ENCODE results near the gene HMGCR.

HMGCR gene

DNA sequence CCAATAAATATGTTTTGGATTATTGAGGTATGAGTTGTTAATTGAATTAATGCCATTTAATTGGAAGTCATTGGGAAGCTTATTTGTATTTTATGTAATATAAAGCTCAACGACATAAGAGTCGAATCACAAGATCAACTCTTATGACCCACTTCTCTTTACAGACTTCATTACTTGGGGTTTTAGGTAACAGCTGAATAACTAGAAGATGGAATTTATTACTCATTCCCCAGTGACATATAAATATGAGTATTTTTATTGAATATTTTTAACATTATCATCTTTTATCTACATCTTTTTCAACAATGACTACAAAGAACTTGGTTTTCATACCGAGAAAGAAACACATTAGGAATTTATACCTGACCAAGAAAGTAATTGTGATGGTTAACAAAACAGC, 21.1 kb downstream of the HMGCR start:
- H3K9me3 Mint-ChIP-seq, result no peaks in the 10 kb centered on the region
- H3K36me3 Mint-ChIP-seq (ENCODE audit: low read depth), result peaks cover 50% of the 10 kb centered on the region
- H3K27me3 Mint-ChIP-seq (ENCODE audit: low read depth), result no peaks in the 10 kb centered on the region
- no peak overlapping the region for H3K4me3 Mint-ChIP-seq
- H3K4me1 Mint-ChIP-seq (ENCODE audit: low read depth), result no peaks in the 10 kb centered on the region
- no peak overlapping the region for H3K27ac Mint-ChIP-seq

GRCh38 chr5:75361310-75361709, 24.3 kb downstream of the HMGCR start:
- no peak overlapping the region for H3K4me3 Mint-ChIP-seq

GRCh38 chr5:75362474-75362975, 25.5 kb downstream of the HMGCR start:
- peaks cover 5% of the 10 kb centered on the region for H3K4me1 Mint-ChIP-seq (ENCODE audit: low read depth)
- H3K27ac Mint-ChIP-seq, result no peak overlapping the region
- peaks cover 36% of the 10 kb centered on the region for H3K36me3 Mint-ChIP-seq (ENCODE audit: low read depth)
- H3K9me3 Mint-ChIP-seq, result no peaks in the 10 kb centered on the region
- H3K4me3 Mint-ChIP-seq, result no peak overlapping the region
- no peaks in the 10 kb centered on the region for H3K27me3 Mint-ChIP-seq (ENCODE audit: low read depth)

More at GRCh38 chr5:75361310-75361709, 24.3 kb downstream of the HMGCR start:
- H3K4me1 Mint-ChIP-seq (ENCODE audit: low read depth), result no peaks in the 10 kb centered on the region
- no peaks in the 10 kb centered on the region for H3K9me3 Mint-ChIP-seq
- H3K27me3 Mint-ChIP-seq (ENCODE audit: low read depth), result no peaks in the 10 kb centered on the region
- peaks cover 48% of the 10 kb centered on the region for H3K36me3 Mint-ChIP-seq (ENCODE audit: low read depth)
- no peak overlapping the region for H3K27ac Mint-ChIP-seq

GRCh38 chr5:75363111-75363510, 26.1 kb downstream of the HMGCR start:
- Mint-ChIP-seq H3K4me1 (ENCODE audit: low read depth) (peaks cover 5% of the 10 kb centered on the region), H3K36me3 (ENCODE audit: low read depth) (peaks cover 35% of the 10 kb centered on the region), H3K9me3 (no peaks in the 10 kb centered on the region), H3K27ac (no peak overlapping the region), H3K27me3 (ENCODE audit: low read depth) (no peaks in the 10 kb centered on the region), H3K4me3 (no peak overlapping the region)

GRCh38 chr5:75363726-75364495, 26.9 kb downstream of the HMGCR start:
- Mint-ChIP-seq H3K4me1 (ENCODE audit: low read depth) (peaks cover 5% of the 10 kb centered on the region), H3K4me3 (no peak overlapping the region), H3K27ac (no peak overlapping the region), H3K9me3 (no peaks in the 10 kb centered on the region), H3K27me3 (ENCODE audit: low read depth) (no peaks in the 10 kb centered on the region), H3K36me3 (ENCODE audit: low read depth) (peaks cover 33% of the 10 kb centered on the region)

- Mint-ChIP-seq H3K9me3 (no peaks in the 10 kb centered on the region), H3K4me1 (ENCODE audit: low read depth) (peaks cover 5% of the 10 kb centered on the region), H3K4me3 (no peak overlapping the region), H3K27ac (no peak overlapping the region), H3K36me3 (ENCODE audit: low read depth) (peaks cover 29% of the 10 kb centered on the region), H3K27me3 (ENCODE audit: low read depth) (no peaks in the 10 kb centered on the region)
These were observed 27.7 kb downstream of the HMGCR start for GRCh38 chr5:75364571-75365280.

DNA sequence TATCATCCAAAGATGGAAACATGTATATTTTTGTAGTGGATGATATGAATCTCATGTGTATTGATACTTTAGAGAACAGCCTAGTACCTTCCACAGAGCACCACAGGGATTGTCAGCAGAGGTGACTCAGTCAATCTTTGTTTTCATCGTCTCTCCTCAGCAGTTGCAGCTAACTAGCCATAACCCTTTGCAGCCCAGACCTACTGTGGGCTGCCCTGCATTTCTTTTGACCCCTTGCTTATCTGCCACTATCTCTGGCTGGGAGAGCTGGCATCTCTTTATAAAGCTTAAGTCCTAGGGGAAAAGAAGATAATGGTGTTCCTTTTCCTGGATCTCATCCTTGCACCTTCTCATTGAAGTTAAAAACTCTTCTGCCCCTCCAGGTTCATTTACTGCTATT, 28.7 kb downstream of the HMGCR start:
- Mint-ChIP-seq H3K9me3 (no peaks in the 10 kb centered on the region), H3K27ac (no peak overlapping the region), H3K27me3 (ENCODE audit: low read depth) (no peaks in the 10 kb centered on the region), H3K36me3 (ENCODE audit: low read depth) (peaks cover 19% of the 10 kb centered on the region), H3K4me3 (no peak overlapping the region), H3K4me1 (ENCODE audit: low read depth) (peaks cover 5% of the 10 kb centered on the region)

- H3K4me3 Mint-ChIP-seq, result no peak overlapping the region
- H3K27me3 Mint-ChIP-seq (ENCODE audit: low read depth), result no peaks in the 10 kb centered on the region
- peaks cover 5% of the 10 kb centered on the region for H3K4me1 Mint-ChIP-seq (ENCODE audit: low read depth)
- H3K27ac Mint-ChIP-seq, result peak overlapping the region; percentile 6
- peaks cover 15% of the 10 kb centered on the region for H3K36me3 Mint-ChIP-seq (ENCODE audit: low read depth)
- no peaks in the 10 kb centered on the region for H3K9me3 Mint-ChIP-seq
These were observed 29.8 kb downstream of the HMGCR start for GRCh38 chr5:75366787-75367186.

DNA sequence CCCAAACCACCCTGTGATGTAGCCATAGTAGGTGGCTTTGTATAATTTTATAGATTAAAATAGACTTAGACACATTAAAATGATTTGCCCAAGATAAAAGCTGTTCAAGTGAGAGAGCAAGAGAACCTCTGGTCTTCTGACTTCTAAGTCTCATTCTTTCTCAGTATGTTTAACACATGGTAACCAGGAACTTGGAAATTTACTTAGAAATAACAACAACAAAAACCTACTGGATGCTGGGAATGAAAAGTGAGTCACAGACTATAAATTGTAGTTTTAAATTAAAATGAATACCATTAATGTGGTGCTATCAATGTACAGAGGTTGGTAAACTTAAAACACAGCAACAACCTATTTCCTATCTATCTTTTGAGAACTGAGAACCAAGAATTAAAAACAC, 30.4 kb downstream of the HMGCR start:
- peaks cover 5% of the 10 kb centered on the region for H3K4me1 Mint-ChIP-seq (ENCODE audit: low read depth)
- H3K4me3 Mint-ChIP-seq, result no peak overlapping the region
- H3K27ac Mint-ChIP-seq, result no peak overlapping the region
- no peaks in the 10 kb centered on the region for H3K9me3 Mint-ChIP-seq
- no peaks in the 10 kb centered on the region for H3K27me3 Mint-ChIP-seq (ENCODE audit: low read depth)
- H3K36me3 Mint-ChIP-seq (ENCODE audit: low read depth), result peaks cover 9% of the 10 kb centered on the region

GRCh38 chr5:75368391-75368790, 31.4 kb downstream of the HMGCR start:
- Mint-ChIP-seq H3K4me1 (ENCODE audit: low read depth) (peaks cover 5% of the 10 kb centered on the region), H3K36me3 (ENCODE audit: low read depth) (peaks cover 9% of the 10 kb centered on the region), H3K27ac (no peak overlapping the region), H3K9me3 (no peaks in the 10 kb centered on the region), H3K4me3 (no peak overlapping the region), H3K27me3 (ENCODE audit: low read depth) (no peaks in the 10 kb centered on the region)

DNA sequence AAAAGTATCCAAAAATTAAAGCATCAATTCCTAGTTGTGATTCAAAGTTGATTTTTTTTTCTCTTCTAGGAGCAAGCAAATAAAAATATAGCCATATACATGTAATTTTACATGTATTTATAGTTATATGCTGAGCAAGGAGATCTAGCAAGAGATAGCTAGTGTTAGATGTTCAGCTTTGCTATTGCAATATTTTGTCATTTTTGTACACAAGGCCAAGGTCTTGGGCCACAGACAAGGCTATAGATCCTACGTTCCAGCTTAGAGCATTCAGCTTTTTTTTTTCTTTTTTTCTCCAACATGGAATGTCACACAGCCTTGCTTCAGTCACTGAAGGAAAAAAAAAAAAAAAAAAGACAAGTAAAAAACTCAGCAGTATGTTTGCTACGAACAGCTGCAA, 36.8 kb downstream of the HMGCR start:
- Mint-ChIP-seq H3K27ac (no peak overlapping the region), H3K4me3 (no peak overlapping the region), H3K27me3 (ENCODE audit: low read depth) (no peaks in the 10 kb centered on the region), H3K36me3 (ENCODE audit: low read depth) (peaks cover 7% of the 10 kb centered on the region), H3K4me1 (ENCODE audit: low read depth) (no peaks in the 10 kb centered on the region), H3K9me3 (no peaks in the 10 kb centered on the region)

DNA sequence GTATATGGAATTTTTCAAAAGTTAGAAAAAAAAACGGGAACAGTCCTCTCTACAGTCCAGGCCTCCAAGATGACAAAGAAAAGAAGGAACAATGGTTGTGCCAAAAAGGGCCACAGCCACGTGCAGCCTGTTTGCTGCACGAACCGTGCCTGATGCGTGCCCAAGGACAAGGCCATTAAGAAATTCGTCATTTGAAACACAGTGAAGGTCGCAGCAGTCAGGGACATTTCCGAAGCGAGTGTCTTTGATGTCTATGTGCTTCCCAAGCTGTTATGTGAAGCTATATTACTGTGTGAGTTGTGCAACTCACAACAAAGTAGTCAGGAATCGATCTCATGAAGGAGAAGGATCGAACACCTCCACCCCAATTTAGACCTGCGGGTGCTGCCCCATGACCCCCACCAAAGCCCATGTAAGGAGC, 37.4 kb downstream of the HMGCR start:
- no peaks in the 10 kb centered on the region for H3K4me1 Mint-ChIP-seq (ENCODE audit: low read depth)
- H3K36me3 Mint-ChIP-seq (ENCODE audit: low read depth), result peaks cover 7% of the 10 kb centered on the region
- no peak overlapping the region for H3K4me3 Mint-ChIP-seq
- no peaks in the 10 kb centered on the region for H3K27me3 Mint-ChIP-seq (ENCODE audit: low read depth)
- H3K27ac Mint-ChIP-seq, result no peak overlapping the region
- no peaks in the 10 kb centered on the region for H3K9me3 Mint-ChIP-seq

- no peaks in the 10 kb centered on the region for H3K4me1 Mint-ChIP-seq (ENCODE audit: low read depth)
- no peaks in the 10 kb centered on the region for H3K9me3 Mint-ChIP-seq
- no peaks in the 10 kb centered on the region for H3K27me3 Mint-ChIP-seq (ENCODE audit: low read depth)
- H3K36me3 Mint-ChIP-seq (ENCODE audit: low read depth), result peaks cover 12% of the 10 kb centered on the region
- H3K27ac Mint-ChIP-seq, result no peak overlapping the region
- no peak overlapping the region for H3K4me3 Mint-ChIP-seq
These were observed 38.4 kb downstream of the HMGCR start for GRCh38 chr5:75375414-75375813.

DNA sequence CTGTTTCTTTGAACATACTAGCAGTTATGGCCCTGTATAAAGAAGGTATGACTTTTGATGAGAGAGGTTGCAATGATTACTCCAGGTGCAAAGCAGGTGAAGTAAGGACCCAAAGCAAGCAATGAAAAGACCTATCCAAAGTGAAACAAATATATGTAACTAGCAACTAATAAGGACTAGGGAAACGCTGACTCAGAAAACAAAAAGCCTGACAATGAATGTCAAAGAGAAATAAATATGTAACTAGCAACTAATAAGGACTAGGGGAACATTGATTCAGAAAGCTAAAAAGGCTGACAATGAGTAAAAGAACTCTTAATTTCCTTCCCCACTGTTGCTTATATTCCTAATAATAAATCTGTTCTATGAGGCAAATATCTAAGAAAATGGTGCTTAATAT, 43.1 kb downstream of the HMGCR start:
- Mint-ChIP-seq H3K27me3 (ENCODE audit: low read depth) (no peaks in the 10 kb centered on the region), H3K36me3 (ENCODE audit: low read depth) (peaks cover 18% of the 10 kb centered on the region), H3K27ac (no peak overlapping the region), H3K4me3 (no peak overlapping the region), H3K9me3 (no peaks in the 10 kb centered on the region), H3K4me1 (ENCODE audit: low read depth) (peaks cover 5% of the 10 kb centered on the region)

- no peaks in the 10 kb centered on the region for H3K27me3 Mint-ChIP-seq (ENCODE audit: low read depth)
- H3K9me3 Mint-ChIP-seq, result no peaks in the 10 kb centered on the region
- H3K4me3 Mint-ChIP-seq, result no peak overlapping the region
- no peak overlapping the region for H3K27ac Mint-ChIP-seq
- peaks cover 17% of the 10 kb centered on the region for H3K36me3 Mint-ChIP-seq (ENCODE audit: low read depth)
- peaks cover 5% of the 10 kb centered on the region for H3K4me1 Mint-ChIP-seq (ENCODE audit: low read depth)
These were observed 44.4 kb downstream of the HMGCR start for GRCh38 chr5:75381456-75381855.
